Measurements from ENCODE around the gene OVOL2.

DNA sequence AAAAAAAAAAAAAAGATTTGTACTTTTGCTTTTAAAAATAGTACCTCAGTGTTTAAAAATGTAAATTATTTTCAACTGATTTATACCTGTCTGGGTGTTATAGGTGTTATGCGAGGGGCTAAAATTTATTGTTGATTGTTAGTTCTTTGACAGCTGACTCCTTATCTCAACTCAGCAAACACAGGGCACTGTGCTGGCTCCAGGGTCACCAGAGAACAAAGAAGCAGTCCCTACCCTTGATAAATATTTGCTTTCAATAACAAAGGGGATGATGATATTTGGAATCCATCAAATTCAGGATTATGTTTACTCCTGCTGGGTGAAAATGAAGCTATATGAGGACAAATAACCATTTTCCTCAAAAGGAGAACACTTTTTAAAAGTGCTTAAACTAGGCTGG is 45.8 kb upstream of the OVOL2 start:
- TF ChIP-seq CTCF (IDR thresholded peaks at IDR 0.05) (no peak), POLR2A (IDR thresholded peaks at IDR 0.05) (no peak), POLR2AphosphoS5 (IDR thresholded peaks at IDR 0.05) (no peak)

Measured in prostate gland (tissue), 2 donors.